Measurements from ENCODE around the gene LRRC75B.
"Not testable (repeated sequence)": the region's sequence is repeated elsewhere in the genome, so short reads cannot be mapped to it uniquely, and the experiment has no call there.

LRRC75B gene

GRCh38 chr22:24552503-24553286 is 40.2 kb downstream of the LRRC75B start:
- not testable (repeated sequence) for DNase-seq

- DNase-seq = no peak
Measured at GRCh38 chr22:24550902-24551435, 41.9 kb downstream of the LRRC75B start.

DNA sequence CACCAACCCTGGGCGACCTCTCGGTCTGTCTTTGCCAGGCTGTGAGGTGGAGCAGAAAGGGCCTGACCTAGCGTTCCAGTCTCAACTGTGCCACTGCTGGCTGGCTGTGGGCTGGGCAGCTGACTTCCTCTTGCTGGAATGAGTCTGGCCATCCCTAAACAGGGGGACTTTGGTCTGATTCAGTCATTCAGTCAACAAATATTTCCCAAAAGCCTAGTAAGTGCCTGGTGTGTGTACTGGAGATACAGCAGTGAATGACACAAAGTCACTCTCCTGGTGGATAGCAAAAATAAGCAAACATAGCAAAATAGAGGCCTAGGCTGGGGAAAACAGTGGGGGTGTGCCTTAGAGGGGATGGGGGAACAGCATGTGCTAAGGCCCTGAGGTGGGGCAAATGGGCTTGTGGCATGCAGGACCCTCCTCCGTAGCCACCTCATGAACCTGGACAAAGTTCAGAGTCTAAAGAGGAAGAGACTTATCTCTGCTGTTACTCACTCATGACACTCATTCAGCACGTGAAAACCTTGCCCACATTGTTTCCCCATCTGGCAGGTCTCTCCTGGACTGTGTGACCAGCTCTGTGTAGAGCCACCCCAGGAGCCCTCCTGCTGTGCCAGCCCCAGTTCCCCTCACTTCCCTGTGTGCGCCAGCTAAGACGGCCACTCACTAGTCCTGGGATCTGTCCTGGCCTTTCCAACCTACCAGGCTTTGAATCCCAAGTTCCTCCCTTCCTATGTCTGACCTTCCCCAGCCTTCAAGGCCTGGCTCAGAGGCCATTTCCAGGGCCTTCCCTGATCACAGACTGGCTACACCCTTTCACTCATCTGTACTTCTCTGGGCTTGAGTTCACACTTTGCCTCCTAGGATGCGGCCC is 42.6 kb downstream of the LRRC75B start:
- DNase-seq = no peak

- DNase-seq = no peak
Measured at GRCh38 chr22:24548812-24549211, 44.1 kb downstream of the LRRC75B start.

DNA sequence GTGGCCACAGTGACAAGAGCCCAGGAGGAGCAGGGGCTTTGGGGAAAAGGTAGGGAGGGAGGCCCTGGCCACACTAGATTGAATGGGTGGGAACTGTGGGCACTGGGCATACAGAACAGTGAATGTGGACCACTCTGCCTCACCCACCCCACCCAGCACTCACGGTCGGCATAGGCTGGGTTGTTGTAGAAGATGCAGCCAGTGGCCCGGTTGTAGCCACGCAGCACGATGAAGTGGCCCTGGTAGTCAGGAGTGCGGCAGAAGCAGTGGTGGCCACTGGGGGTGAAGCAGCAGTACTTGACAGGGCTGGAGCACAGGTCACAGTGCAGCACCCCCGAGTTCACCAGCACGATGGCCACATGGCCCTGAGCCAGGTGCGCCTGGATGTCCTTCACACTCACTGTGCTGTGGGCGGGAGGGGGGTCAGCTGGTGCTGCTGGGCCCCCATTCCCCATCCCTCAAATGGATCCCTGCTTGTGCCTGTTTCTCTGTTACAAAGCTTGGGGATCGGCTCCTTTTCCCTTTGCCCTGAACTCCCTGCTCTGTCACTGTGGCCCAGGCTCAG is 49.1 kb downstream of the LRRC75B start:
- DNase-seq = no peak

DNA sequence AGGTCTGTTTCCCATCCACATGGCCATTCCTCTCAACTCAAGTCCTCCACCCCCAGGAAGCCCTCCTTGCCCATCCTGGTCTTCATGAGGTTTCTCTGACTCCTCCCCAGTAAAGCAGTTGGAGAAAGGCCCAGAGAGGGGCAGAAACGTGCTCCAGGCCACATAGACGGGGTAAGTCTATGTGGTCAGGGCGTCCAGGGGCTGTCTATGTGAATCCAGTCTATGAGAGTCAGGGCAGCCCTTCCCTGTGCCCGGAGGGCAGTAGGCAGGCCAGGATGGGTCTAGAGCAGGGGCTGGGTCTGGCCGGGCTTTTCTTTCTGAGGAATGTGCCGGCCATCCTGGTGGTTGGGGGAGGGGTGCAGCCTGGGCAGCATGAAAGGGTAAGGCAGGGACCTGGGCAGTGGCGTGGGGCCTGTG is 49.7 kb downstream of the LRRC75B start:
- DNase-seq = no peak

GRCh38 chr22:24542641-24543040 is 50.2 kb downstream of the LRRC75B start:
- DNase-seq = no peak

- no peak for DNase-seq
Measured at GRCh38 chr22:24541681-24542515, 51.0 kb downstream of the LRRC75B start.

DNA sequence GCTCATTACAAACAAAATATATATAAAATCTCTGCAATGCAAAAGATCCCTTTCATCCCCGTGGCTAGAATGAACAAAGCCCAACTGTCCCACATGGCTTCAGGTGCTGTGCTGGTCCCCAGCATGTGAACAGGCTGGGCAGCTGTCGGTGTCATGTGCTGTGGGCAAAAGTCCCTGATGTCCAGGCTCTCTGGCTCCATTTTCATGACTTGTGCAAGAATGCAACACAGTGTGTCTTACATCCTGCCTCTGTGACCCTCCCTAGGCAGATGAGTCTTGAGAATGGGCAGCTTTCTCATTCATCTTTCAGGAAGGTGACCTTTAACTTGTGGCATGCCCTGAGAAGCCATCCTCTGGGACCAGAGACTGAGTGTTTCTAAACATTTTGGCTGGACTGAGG is 52.4 kb downstream of the LRRC75B start:
- DNase-seq = no peak

GRCh38 chr22:24536089-24536488 is 56.8 kb downstream of the LRRC75B start:
- no peak for DNase-seq

All from stimulated activated naive CD4-positive, alpha-beta T cell (primary cell).